Dendritic cell treated with granulocyte-macrophage colony-stimulating factor and Interleukin-4, amounts not matched to agents 40 ng/mL and 50 ng/mL, for 4 days (primary cell): ENCODE results near the gene EPM2AIP1.
"Not testable (repeated sequence)": the region's sequence is repeated elsewhere in the genome, so short reads cannot be mapped to it uniquely, and the experiment has no call there.

ENCODE experiments used
- H3K27ac Mint-ChIP-seq: one replicate; pipeline ENCODE4 v1.8.0; 2022; ENCODE audit warnings: mild to moderate bottlenecking, mixed read lengths
- H3K27me3 Mint-ChIP-seq: one replicate; pipeline ENCODE4 v1.8.0; 2022; ENCODE audit warnings: mild to moderate bottlenecking, mixed read lengths
- H3K36me3 Mint-ChIP-seq: one replicate; pipeline ENCODE4 v1.8.0; 2022; ENCODE audit warnings: low read depth, mixed read lengths
- H3K4me1 Mint-ChIP-seq: one replicate; pipeline ENCODE4 v1.8.0; 2022; ENCODE audit warnings: low read depth, mixed read lengths
- H3K4me3 Mint-ChIP-seq: one replicate; pipeline ENCODE4 v1.8.0; 2022; ENCODE audit warnings: mild to moderate bottlenecking, moderate library complexity, mixed read lengths
- H3K9me3 Mint-ChIP-seq: one replicate; pipeline ENCODE4 v1.8.0; 2022; ENCODE audit warnings: mixed read lengths
- intact Hi-C: fragments of 100-400 bp; cut with micrococcal nuclease; formaldehyde crosslinking; loops from one replicate; pipeline ENCODE4 v1.15.0; 2022

EPM2AIP1 gene

GRCh38 chr3:36954452-36955134 lies 38.3 kb downstream of the EPM2AIP1 start:
- Mint-ChIP-seq H3K9me3 (no peaks in the 10 kb centered on the region), H3K27ac (no peak overlapping the region), H3K4me3 (no peak overlapping the region), H3K4me1 (peaks cover 15% of the 10 kb centered on the region), H3K27me3 (no peaks in the 10 kb centered on the region), H3K36me3 (no peaks in the 10 kb centered on the region)
- intact Hi-C loops: no loop called here

- intact Hi-C loops, H3K4me3 Mint-ChIP-seq, H3K36me3 Mint-ChIP-seq, H3K27ac Mint-ChIP-seq, H3K27me3 Mint-ChIP-seq: not testable (repeated sequence)
- Mint-ChIP-seq H3K4me1 (peaks cover 13% of the 10 kb centered on the region), H3K9me3 (peaks cover 12% of the 10 kb centered on the region)
Measured at GRCh38 chr3:36947814-36948213, 45.1 kb downstream of the EPM2AIP1 start.

GRCh38 chr3:36945333-36945980 lies 47.5 kb downstream of the EPM2AIP1 start:
- Mint-ChIP-seq H3K9me3 (peaks cover 12% of the 10 kb centered on the region), H3K27ac (peak overlapping the region; percentile 83), H3K4me1 (peaks cover 17% of the 10 kb centered on the region), H3K4me3 (peak overlapping the region; percentile 89), H3K36me3 (peaks cover 11% of the 10 kb centered on the region), H3K27me3 (peaks cover 2% of the 10 kb centered on the region)
- intact Hi-C loops: no loop called here

- intact Hi-C loops: no loop called here
- Mint-ChIP-seq H3K27me3 (peaks cover 2% of the 10 kb centered on the region), H3K36me3 (peaks cover 11% of the 10 kb centered on the region), H3K27ac (peak within 1 kb of the TSS; percentile 83), H3K4me3 (peak within 1 kb of the TSS; percentile 89), H3K9me3 (peaks cover 12% of the 10 kb centered on the region), H3K4me1 (peaks cover 17% of the 10 kb centered on the region)
Measured at GRCh38 chr3:36944641-36945270, 48.2 kb downstream of the EPM2AIP1 start, which contains the start of gene TRANK1. Gene TRANK1 (minus strand): TSS chr3:36945054. CDS start chr3:36944809, 245 bp downstream.

GRCh38 chr3:36944012-36944640 lies 48.8 kb downstream of the EPM2AIP1 start:
- intact Hi-C loops: no loop called here
- Mint-ChIP-seq H3K27ac (peak overlapping the region; percentile 83), H3K4me3 (peak overlapping the region; percentile 89), H3K36me3 (peaks cover 11% of the 10 kb centered on the region), H3K9me3 (peaks cover 12% of the 10 kb centered on the region), H3K27me3 (peaks cover 2% of the 10 kb centered on the region), H3K4me1 (peaks cover 17% of the 10 kb centered on the region)

GRCh38 chr3:36943601-36944000 lies 49.3 kb downstream of the EPM2AIP1 start:
- Mint-ChIP-seq H3K4me1 (peaks cover 17% of the 10 kb centered on the region), H3K36me3 (peaks cover 11% of the 10 kb centered on the region), H3K4me3 (peak overlapping the region; percentile 89), H3K27ac (peak overlapping the region; percentile 83), H3K27me3 (peaks cover 2% of the 10 kb centered on the region), H3K9me3 (peaks cover 12% of the 10 kb centered on the region)
- intact Hi-C loops: no loop called here

GRCh38 chr3:36942638-36943248 lies 50.2 kb downstream of the EPM2AIP1 start:
- Mint-ChIP-seq H3K4me3 (no peak overlapping the region), H3K27ac (no peak overlapping the region), H3K4me1 (peaks cover 17% of the 10 kb centered on the region), H3K36me3 (peaks cover 11% of the 10 kb centered on the region), H3K9me3 (peaks cover 5% of the 10 kb centered on the region), H3K27me3 (peaks cover 2% of the 10 kb centered on the region)
- intact Hi-C loops: no loop called here

GRCh38 chr3:36941658-36942057 lies 51.3 kb downstream of the EPM2AIP1 start:
- H3K27ac Mint-ChIP-seq: no peak overlapping the region
- peaks cover 17% of the 10 kb centered on the region for H3K4me1 Mint-ChIP-seq
- peaks cover 11% of the 10 kb centered on the region for H3K36me3 Mint-ChIP-seq
- intact Hi-C loops: no loop called here
- peaks cover 2% of the 10 kb centered on the region for H3K27me3 Mint-ChIP-seq
- no peaks in the 10 kb centered on the region for H3K9me3 Mint-ChIP-seq
- no peak overlapping the region for H3K4me3 Mint-ChIP-seq

- Mint-ChIP-seq H3K27me3 (peaks cover 2% of the 10 kb centered on the region), H3K36me3 (peaks cover 11% of the 10 kb centered on the region), H3K27ac (no peak overlapping the region), H3K4me3 (no peak overlapping the region), H3K4me1 (peaks cover 17% of the 10 kb centered on the region), H3K9me3 (no peaks in the 10 kb centered on the region)
- intact Hi-C loops: no loop called here
Measured at GRCh38 chr3:36941162-36941561, 51.8 kb downstream of the EPM2AIP1 start.

- Mint-ChIP-seq H3K27me3 (no peaks in the 10 kb centered on the region), H3K27ac (no peak overlapping the region), H3K9me3 (no peaks in the 10 kb centered on the region), H3K36me3 (peaks cover 11% of the 10 kb centered on the region), H3K4me3 (no peak overlapping the region), H3K4me1 (peaks cover 2% of the 10 kb centered on the region)
- intact Hi-C loops: no loop called here
Measured at GRCh38 chr3:36937492-36937891, 55.4 kb downstream of the EPM2AIP1 start.
